Measurements from ENCODE around the gene NCAM2.

NCAM2 gene

DNA sequence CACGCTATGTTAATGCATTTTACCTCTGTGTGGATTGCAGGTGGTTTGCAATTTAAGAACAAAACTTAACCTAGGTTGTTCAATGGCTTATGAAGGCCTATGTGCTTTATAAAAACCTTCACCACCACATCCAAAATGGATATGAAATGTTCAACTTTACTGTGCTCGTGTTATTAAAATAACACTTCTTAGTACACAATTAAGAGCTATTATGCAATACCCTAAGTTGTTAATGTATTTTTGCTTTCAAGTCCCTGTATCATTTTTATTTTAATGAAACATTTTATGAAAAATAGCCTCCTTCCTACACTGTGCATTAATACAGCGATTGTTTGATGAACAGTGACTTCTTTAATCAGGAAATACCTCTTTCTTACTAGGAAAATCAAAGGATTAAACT is 12.0 kb downstream of the NCAM2 start (continued):
- TF ChIP-seq, protein P1, sequence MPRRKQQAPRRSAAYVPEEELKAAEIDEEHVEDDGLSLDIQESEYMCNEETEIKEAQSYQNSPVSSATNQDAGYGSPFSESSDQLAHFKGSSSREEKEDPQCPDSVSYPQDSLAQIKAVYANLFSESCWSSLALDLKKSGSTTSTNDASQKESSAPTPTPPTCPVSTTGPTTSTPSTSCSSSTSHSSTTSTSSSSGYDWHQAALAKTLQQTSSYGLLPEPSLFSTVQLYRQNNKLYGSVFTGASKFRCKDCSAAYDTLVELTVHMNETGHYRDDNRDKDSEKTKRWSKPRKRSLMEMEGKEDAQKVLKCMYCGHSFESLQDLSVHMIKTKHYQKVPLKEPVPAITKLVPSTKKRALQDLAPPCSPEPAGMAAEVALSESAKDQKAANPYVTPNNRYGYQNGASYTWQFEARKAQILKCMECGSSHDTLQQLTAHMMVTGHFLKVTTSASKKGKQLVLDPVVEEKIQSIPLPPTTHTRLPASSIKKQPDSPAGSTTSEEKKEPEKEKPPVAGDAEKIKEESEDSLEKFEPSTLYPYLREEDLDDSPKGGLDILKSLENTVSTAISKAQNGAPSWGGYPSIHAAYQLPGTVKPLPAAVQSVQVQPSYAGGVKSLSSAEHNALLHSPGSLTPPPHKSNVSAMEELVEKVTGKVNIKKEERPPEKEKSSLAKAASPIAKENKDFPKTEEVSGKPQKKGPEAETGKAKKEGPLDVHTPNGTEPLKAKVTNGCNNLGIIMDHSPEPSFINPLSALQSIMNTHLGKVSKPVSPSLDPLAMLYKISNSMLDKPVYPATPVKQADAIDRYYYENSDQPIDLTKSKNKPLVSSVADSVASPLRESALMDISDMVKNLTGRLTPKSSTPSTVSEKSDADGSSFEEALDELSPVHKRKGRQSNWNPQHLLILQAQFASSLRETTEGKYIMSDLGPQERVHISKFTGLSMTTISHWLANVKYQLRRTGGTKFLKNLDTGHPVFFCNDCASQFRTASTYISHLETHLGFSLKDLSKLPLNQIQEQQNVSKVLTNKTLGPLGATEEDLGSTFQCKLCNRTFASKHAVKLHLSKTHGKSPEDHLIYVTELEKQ (tag by site-specific recombination; IDR thresholded peaks at IDR 0.05; ENCODE audit: borderline replicate concordance), result no peak
- no peak for TF ChIP-seq KLF7 (tag by site-specific recombination; IDR thresholded peaks at IDR 0.05; ENCODE audit: borderline replicate concordance)

DNA sequence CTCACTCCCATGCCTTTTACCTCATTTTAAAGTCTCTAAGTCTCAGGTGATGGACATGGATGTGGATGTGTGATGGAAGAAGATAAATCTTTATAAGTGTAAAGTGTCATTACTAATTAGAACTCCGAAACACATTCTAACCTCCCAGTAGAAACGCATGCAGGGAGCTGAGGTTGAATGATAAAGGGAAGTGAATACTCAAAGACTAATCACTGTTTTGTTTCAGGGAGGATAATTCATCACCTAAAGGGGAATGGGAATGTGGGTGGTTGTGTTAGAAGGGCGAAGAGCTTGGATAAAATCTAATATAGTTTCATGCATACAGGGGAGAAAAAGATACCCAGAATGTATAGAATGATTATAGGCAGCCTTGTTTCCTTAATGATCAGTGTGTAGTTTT is 12.5 kb downstream of the NCAM2 start:
- Histone ChIP-seq H3K36me3 (ENCODE audit: control insufficient read depth in 2 of 2, insufficient read depth in 1 of 2, low read length in 2 of 2) (no peaks in the 10 kb centered on the region), H3K9me3 (ENCODE audit: control insufficient read depth, insufficient read depth, low read depth, low read length) (no peaks in the 10 kb centered on the region), H3K4me3 (ENCODE audit: low read depth, low read length) (no peak overlapping the region), H3K4me1 (ENCODE audit: control insufficient read depth, insufficient read depth, low read length) (no peaks in the 10 kb centered on the region), H3K27ac (ENCODE audit: extremely low read depth, low read depth, low read length) (no peak overlapping the region)
- POLR2A ChIA-PET, result no interaction called here
- CTCF ChIA-PET, result interaction anchor here (0.7 to 2.0 kb wide), 3 partner anchors 11 to 1768 kb away, joined by 4 to 8 read pairs (median 6); no protein-coding TSS in a partner anchor
- TF ChIP-seq ZNF24 (tag by site-specific recombination; IDR thresholded peaks at IDR 0.05) (no peak), IKZF3 (tag by site-specific recombination; IDR thresholded peaks at IDR 0.05) (no peak), KLF9 (tag by site-specific recombination; IDR thresholded peaks at IDR 0.05; ENCODE audit: low read depth) (no peak), ZNF416 (tag by site-specific recombination; IDR thresholded peaks at IDR 0.05) (no peak), ZNF792 (tag by site-specific recombination; IDR thresholded peaks at IDR 0.05) (no peak), ZNF521 (tag by site-specific recombination; IDR thresholded peaks at IDR 0.05) (no peak), ZNF341 (tag by site-specific recombination; IDR thresholded peaks at IDR 0.05; ENCODE audit: low read depth) (no peak), TCF7L2 (IDR thresholded peaks at IDR 0.05; ENCODE audit: borderline replicate concordance, low read depth, low read length) (no peak), ZNF214 (tag by site-specific recombination; IDR thresholded peaks at IDR 0.05; ENCODE audit: borderline replicate concordance) (no peak), ZNF549 (tag by site-specific recombination; IDR thresholded peaks at IDR 0.05) (no peak)

DNA sequence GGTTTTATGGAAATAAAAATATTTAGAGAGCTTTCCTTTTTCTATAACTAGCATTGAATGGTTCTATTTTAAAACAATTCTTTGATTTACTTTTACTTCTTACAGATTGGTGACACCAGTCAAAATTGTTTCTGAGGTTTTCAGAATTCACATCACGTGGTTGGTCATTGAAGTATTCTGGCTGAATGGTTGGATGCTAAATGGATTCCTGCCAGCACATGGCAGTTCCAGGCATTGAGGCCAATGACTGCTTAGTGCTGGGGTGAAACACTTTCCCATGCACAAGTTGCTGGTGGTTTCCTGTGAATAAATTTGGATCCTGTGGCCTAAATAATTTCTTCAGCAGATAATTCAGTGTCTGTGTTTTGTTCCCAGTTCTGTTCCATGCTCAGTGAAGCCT is 20.6 kb downstream of the NCAM2 start:
- no peaks in the 10 kb centered on the region; a peak in 1 of 3 replicates for H3K36me3 ChIP-seq (ENCODE audit: control insufficient read depth in 2 of 2, insufficient read depth in 1 of 2, low read length in 2 of 2)
- no peak overlapping the region for H3K27ac ChIP-seq (ENCODE audit: extremely low read depth, low read depth, low read length)
- no peaks in the 10 kb centered on the region for H3K9me3 ChIP-seq (ENCODE audit: control insufficient read depth, insufficient read depth, low read depth, low read length)
- POLR2A ChIA-PET, result no interaction called here
- H3K4me3 ChIP-seq (ENCODE audit: low read depth, low read length), result no peak overlapping the region
- TF ChIP-seq, protein P2, sequence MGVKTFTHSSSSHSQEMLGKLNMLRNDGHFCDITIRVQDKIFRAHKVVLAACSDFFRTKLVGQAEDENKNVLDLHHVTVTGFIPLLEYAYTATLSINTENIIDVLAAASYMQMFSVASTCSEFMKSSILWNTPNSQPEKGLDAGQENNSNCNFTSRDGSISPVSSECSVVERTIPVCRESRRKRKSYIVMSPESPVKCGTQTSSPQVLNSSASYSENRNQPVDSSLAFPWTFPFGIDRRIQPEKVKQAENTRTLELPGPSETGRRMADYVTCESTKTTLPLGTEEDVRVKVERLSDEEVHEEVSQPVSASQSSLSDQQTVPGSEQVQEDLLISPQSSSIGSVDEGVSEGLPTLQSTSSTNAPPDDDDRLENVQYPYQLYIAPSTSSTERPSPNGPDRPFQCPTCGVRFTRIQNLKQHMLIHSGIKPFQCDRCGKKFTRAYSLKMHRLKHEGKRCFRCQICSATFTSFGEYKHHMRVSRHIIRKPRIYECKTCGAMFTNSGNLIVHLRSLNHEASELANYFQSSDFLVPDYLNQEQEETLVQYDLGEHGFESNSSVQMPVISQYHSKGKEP (tag by site-specific recombination; IDR thresholded peaks at IDR 0.05), result no peak
- TF ChIP-seq ZFP69B (tag by site-specific recombination; IDR thresholded peaks at IDR 0.05) (no peak), ZNF341 (tag by site-specific recombination; IDR thresholded peaks at IDR 0.05; ENCODE audit: low read depth) (no peak), GLI4 (tag by site-specific recombination; IDR thresholded peaks at IDR 0.05) (no peak), SALL2 (tag by site-specific recombination; IDR thresholded peaks at IDR 0.05; ENCODE audit: borderline replicate concordance) (no peak), ZNF239 (tag by site-specific recombination; IDR thresholded peaks at IDR 0.05) (no peak)
- TF ChIP-seq, protein P3, sequence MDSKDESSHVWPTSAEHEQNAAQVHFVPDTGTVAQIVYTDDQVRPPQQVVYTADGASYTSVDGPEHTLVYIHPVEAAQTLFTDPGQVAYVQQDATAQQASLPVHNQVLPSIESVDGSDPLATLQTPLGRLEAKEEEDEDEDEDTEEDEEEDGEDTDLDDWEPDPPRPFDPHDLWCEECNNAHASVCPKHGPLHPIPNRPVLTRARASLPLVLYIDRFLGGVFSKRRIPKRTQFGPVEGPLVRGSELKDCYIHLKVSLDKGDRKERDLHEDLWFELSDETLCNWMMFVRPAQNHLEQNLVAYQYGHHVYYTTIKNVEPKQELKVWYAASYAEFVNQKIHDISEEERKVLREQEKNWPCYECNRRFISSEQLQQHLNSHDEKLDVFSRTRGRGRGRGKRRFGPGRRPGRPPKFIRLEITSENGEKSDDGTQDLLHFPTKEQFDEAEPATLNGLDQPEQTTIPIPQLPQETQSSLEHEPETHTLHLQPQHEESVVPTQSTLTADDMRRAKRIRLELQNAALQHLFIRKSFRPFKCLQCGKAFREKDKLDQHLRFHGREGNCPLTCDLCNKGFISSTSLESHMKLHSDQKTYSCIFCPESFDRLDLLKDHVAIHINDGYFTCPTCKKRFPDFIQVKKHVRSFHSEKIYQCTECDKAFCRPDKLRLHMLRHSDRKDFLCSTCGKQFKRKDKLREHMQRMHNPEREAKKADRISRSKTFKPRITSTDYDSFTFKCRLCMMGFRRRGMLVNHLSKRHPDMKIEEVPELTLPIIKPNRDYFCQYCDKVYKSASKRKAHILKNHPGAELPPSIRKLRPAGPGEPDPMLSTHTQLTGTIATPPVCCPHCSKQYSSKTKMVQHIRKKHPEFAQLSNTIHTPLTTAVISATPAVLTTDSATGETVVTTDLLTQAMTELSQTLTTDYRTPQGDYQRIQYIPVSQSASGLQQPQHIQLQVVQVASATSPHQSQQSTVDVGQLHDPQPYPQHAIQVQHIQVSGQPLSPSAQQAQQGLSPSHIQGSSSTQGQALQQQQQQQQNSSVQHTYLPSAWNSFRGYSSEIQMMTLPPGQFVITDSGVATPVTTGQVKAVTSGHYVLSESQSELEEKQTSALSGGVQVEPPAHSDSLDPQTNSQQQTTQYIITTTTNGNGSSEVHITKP (tag by site-specific recombination; IDR thresholded peaks at IDR 0.05), result no peak
- TF ChIP-seq, protein P4, sequence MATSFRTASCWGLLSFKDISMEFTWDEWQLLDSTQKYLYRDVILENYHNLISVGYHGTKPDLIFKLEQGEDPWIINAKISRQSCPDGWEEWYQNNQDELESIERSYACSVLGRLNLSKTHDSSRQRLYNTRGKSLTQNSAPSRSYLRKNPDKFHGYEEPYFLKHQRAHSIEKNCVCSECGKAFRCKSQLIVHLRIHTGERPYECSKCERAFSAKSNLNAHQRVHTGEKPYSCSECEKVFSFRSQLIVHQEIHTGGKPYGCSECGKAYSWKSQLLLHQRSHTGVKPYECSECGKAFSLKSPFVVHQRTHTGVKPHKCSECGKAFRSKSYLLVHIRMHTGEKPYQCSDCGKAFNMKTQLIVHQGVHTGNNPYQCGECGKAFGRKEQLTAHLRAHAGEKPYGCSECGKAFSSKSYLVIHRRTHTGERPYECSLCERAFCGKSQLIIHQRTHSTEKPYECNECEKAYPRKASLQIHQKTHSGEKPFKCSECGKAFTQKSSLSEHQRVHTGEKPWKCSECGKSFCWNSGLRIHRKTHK (tag by site-specific recombination; IDR thresholded peaks at IDR 0.05), result no peak
- CTCF ChIA-PET, result interaction anchor here (0.5 to 1.2 kb wide), 2 partner anchors 14 to 114 kb away, joined by 3 to 4 read pairs; no protein-coding TSS in a partner anchor
- no peaks in the 10 kb centered on the region for H3K4me1 ChIP-seq (ENCODE audit: control insufficient read depth, insufficient read depth, low read length)
